Activated naive CD8-positive, alpha-beta T cell (primary cell): ENCODE measurements around the gene REEP1.

Experiments used
- H3K27ac Mint-ChIP-seq: one replicate; pipeline ENCODE4 v1.8.0; 2021; ENCODE audit warnings: mixed read lengths
- H3K27me3 Mint-ChIP-seq: one replicate; pipeline ENCODE4 v1.8.0; 2021; ENCODE audit warnings: mixed read lengths
- H3K36me3 Mint-ChIP-seq: one replicate; pipeline ENCODE4 v1.8.0; 2021; ENCODE audit warnings: mixed read lengths
- H3K4me1 Mint-ChIP-seq: one replicate; pipeline ENCODE4 v1.8.0; 2021; ENCODE audit warnings: low read depth, mixed read lengths
- H3K4me3 Mint-ChIP-seq: one replicate; pipeline ENCODE4 v1.8.0; 2021; ENCODE audit warnings: mild to moderate bottlenecking, mixed read lengths
- H3K9me3 Mint-ChIP-seq: one replicate; pipeline ENCODE4 v1.8.0; 2021; ENCODE audit warnings: low read depth, mixed read lengths

REEP1 gene

GRCh38 chr2:86337244-86337835 lies at the start of gene REEP1:
TSS of gene REEP1 (minus strand) at chr2:86337626. CDS start at chr2:86337510, 116 bp downstream.
- Mint-ChIP-seq H3K27ac (no peak within 1 kb of the TSS), H3K4me3 (peak within 1 kb of the TSS; percentile 87), H3K27me3 (peaks cover 30% of the 10 kb centered on the region), H3K4me1 (peaks cover 13% of the 10 kb centered on the region), H3K9me3 (peaks cover 12% of the 10 kb centered on the region), H3K36me3 (peaks cover 8% of the 10 kb centered on the region)

DNA sequence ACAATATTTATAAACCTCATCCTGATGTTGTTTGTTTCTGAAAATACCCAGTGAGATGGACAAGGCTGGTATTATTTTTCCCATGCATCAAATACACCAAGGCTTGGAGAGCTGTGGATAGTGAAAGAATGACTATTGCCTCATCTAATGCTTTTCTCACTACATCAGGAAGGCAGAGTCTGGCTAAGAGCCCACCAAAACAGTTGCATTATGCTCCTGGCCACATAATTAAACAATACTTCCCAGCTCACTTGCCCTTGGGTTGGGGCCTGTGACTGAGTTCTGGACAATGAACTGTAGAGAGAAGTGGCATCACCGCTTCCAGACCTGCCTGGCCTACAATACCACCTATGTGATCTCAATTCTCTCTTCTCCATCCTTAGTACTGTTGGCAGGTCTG lies 46.4 kb upstream of the REEP1 start:
- Mint-ChIP-seq H3K4me1 (no peaks in the 10 kb centered on the region), H3K27ac (no peak overlapping the region), H3K36me3 (peaks cover 3% of the 10 kb centered on the region), H3K4me3 (no peak overlapping the region), H3K27me3 (no peaks in the 10 kb centered on the region), H3K9me3 (no peaks in the 10 kb centered on the region)

DNA sequence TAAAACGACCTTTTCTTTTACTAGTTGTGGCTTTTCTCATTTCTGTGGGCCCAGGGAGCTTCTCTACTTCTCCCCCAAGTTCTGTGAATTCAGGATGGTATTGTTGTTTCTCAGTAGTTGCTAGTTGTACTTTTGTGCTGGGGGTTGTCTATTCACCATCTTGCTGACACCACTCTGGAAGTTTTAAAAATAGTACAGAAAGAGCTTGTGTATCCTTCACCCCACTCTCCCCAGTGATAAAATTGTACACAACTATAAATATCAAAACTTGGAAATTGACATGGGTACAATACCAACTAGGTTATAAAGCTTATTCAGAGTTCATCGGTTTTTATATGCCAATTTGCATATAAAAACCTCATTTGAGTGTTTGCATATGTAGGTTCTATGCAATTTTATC lies 45.3 kb upstream of the REEP1 start:
- no peaks in the 10 kb centered on the region for H3K4me1 Mint-ChIP-seq
- H3K36me3 Mint-ChIP-seq: peaks cover 7% of the 10 kb centered on the region
- H3K27ac Mint-ChIP-seq: no peak overlapping the region
- peaks cover 3% of the 10 kb centered on the region for H3K9me3 Mint-ChIP-seq
- H3K27me3 Mint-ChIP-seq: no peaks in the 10 kb centered on the region
- no peak overlapping the region for H3K4me3 Mint-ChIP-seq

DNA sequence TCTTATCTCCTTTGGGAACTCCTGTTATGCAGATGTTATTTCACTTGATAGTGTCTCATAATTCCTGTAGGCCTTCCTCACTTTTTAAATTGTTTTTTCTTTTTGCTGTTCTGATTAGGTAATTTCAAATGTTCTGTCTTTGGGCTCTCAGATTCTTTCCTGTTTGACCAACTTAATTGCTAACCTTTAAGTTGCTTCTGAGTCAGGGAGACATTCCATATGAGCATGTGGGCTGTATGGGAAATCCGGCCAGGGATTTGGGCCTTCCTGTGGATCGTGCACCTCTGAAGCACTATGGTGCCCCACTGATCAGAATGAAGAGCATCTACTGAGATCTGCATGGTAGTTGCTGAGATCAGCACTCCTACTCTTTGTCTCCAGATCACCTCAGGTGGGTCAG lies 44.7 kb upstream of the REEP1 start:
- Mint-ChIP-seq H3K4me1 (no peaks in the 10 kb centered on the region), H3K27ac (no peak overlapping the region), H3K4me3 (no peak overlapping the region)

DNA sequence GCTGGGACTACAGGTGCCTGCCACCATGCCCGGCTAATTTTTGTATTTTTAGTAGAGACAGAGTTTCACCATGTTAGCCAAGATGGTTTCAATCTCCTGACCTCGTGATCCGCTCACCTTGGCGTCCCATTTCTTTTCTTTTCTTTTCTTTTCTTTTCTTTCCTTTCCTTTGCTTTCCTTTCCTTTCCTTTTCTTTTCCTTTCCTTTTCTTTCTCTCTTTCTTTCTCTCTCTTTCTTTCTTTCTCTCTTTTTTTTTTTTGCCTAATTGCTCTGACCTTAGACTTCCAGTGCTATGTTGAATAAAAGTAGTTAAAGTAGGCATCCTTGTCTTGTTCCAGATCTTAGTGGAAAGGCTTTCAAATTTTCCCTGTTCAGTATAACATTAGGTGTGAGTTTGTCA lies 41.0 kb upstream of the REEP1 start:
- Mint-ChIP-seq H3K4me1 (no peaks in the 10 kb centered on the region), H3K27ac (no peak overlapping the region), H3K4me3 (no peak overlapping the region), H3K9me3 (peaks cover 13% of the 10 kb centered on the region), H3K27me3 (no peaks in the 10 kb centered on the region), H3K36me3 (peaks cover 11% of the 10 kb centered on the region)

More for the DNA sequence above, 44.7 kb upstream of the REEP1 start:
- H3K36me3 Mint-ChIP-seq: peaks cover 7% of the 10 kb centered on the region
- H3K27me3 Mint-ChIP-seq: no peaks in the 10 kb centered on the region
- peaks cover 3% of the 10 kb centered on the region for H3K9me3 Mint-ChIP-seq

DNA sequence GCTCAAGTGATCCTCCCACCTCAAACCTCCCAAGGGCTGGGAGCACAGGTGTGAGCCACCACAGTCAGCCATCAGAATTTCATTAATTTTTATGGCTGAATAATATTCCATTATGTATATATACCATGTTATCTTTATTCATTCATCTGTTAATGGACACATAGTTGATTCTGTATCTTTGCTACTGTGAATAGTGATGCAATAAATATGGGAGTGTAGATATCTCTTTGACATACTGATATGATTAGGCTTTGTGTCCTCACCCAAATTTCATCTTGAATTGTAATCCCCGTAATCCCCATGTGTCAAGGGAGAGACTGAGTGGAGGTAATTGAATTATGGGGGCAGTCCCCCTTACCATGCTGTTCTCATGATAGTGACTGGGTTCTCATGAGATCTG lies 38.2 kb upstream of the REEP1 start:
- peaks cover 21% of the 10 kb centered on the region for H3K4me1 Mint-ChIP-seq
- H3K9me3 Mint-ChIP-seq: peaks cover 13% of the 10 kb centered on the region
- peaks cover 11% of the 10 kb centered on the region for H3K36me3 Mint-ChIP-seq
- H3K4me3 Mint-ChIP-seq: no peak overlapping the region
- H3K27me3 Mint-ChIP-seq: no peaks in the 10 kb centered on the region
- H3K27ac Mint-ChIP-seq: no peak overlapping the region

DNA sequence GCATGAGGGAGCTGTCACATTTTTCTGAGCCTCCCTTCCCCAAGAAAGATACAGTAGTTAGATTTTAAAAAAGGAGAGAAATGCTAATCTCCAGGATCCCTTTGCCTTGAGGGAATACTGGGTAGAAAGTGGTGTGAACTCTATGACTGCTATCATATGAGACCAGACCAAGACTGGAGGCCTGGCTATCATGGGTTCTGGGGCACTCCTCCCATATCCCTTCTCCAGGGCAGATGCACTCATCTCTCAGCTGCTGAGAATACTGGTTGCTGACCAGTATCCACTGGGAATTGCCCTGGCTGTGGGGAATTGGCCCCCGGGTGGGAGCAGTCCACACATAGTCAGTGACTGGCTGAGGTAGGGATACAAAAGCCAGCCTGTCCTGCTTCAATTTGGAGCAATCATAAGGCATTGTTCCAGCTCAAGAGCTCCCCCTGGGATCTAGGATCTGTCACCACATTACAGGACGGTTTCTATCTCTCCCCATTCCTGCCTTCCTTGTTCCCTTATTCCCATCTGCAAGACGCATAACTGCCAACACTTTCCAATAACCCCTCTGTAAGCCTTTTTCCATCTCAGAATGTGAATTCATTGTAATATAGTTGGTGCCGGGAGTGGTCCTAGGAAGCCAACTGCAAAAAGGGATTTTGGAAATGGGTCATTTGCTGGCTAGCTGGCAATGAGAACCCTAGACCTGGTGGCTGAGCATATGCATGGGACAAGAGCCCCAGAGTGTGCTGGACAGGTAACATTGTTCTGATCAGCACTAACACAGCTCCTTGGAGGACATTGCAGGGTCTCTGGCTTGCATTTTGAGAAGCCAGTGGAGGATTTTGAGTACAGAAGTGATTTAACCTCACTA lies 35.4 kb upstream of the REEP1 start:
- Mint-ChIP-seq H3K9me3 (peaks cover 10% of the 10 kb centered on the region), H3K27me3 (no peaks in the 10 kb centered on the region), H3K36me3 (peaks cover 5% of the 10 kb centered on the region), H3K4me1 (peaks cover 39% of the 10 kb centered on the region), H3K4me3 (no peak overlapping the region), H3K27ac (no peak overlapping the region)

- Mint-ChIP-seq H3K9me3 (peaks cover 10% of the 10 kb centered on the region), H3K4me1 (peaks cover 44% of the 10 kb centered on the region), H3K36me3 (peaks cover 5% of the 10 kb centered on the region), H3K27me3 (no peaks in the 10 kb centered on the region), H3K27ac (peak overlapping the region; percentile 58), H3K4me3 (no peak overlapping the region)
These were observed 34.7 kb upstream of the REEP1 start for GRCh38 chr2:86372133-86372532.

- Mint-ChIP-seq H3K9me3 (peaks cover 10% of the 10 kb centered on the region), H3K27ac (peak overlapping the region; percentile 81), H3K27me3 (no peaks in the 10 kb centered on the region), H3K36me3 (peaks cover 5% of the 10 kb centered on the region), H3K4me3 (peak overlapping the region; percentile 53), H3K4me1 (peaks cover 46% of the 10 kb centered on the region)
These were observed 34.1 kb upstream of the REEP1 start for GRCh38 chr2:86371527-86371926.

GRCh38 chr2:86370579-86370978 lies 33.2 kb upstream of the REEP1 start:
- Mint-ChIP-seq H3K9me3 (peaks cover 4% of the 10 kb centered on the region), H3K4me3 (no peak overlapping the region), H3K4me1 (peaks cover 46% of the 10 kb centered on the region), H3K27ac (peak overlapping the region; percentile 81), H3K36me3 (peaks cover 5% of the 10 kb centered on the region), H3K27me3 (no peaks in the 10 kb centered on the region)

GRCh38 chr2:86368161-86368824 lies 30.9 kb upstream of the REEP1 start:
- peak overlapping the region; percentile 72 for H3K4me3 Mint-ChIP-seq
- no peaks in the 10 kb centered on the region for H3K9me3 Mint-ChIP-seq
- no peaks in the 10 kb centered on the region for H3K36me3 Mint-ChIP-seq
- peak overlapping the region; percentile 62 for H3K27ac Mint-ChIP-seq
- H3K4me1 Mint-ChIP-seq: peaks cover 46% of the 10 kb centered on the region
- H3K27me3 Mint-ChIP-seq: no peaks in the 10 kb centered on the region

DNA sequence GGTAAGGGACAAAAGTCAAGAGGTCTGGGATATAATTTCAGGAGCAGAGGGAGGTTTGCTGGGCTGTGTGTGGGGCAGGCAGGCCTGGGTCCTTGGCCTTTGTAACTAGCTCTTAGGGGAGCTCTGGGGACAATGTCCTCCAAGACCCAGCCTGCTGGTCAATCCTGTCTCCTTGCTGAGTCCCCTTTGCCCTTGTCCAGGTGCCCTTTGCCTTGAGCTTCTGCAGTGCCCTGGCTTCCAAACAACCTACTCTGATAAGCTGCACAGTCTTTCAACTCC lies 30.0 kb upstream of the REEP1 start:
- no peak overlapping the region for H3K4me3 Mint-ChIP-seq
- H3K36me3 Mint-ChIP-seq: no peaks in the 10 kb centered on the region
- H3K4me1 Mint-ChIP-seq: peaks cover 38% of the 10 kb centered on the region
- peak overlapping the region; percentile 1 for H3K27ac Mint-ChIP-seq
- H3K27me3 Mint-ChIP-seq: no peaks in the 10 kb centered on the region
- no peaks in the 10 kb centered on the region for H3K9me3 Mint-ChIP-seq

- no peaks in the 10 kb centered on the region for H3K36me3 Mint-ChIP-seq
- H3K9me3 Mint-ChIP-seq: no peaks in the 10 kb centered on the region
- H3K4me3 Mint-ChIP-seq: no peak overlapping the region
- no peaks in the 10 kb centered on the region for H3K27me3 Mint-ChIP-seq
- H3K27ac Mint-ChIP-seq: no peak overlapping the region
- peaks cover 33% of the 10 kb centered on the region for H3K4me1 Mint-ChIP-seq
These were observed 29.4 kb upstream of the REEP1 start for GRCh38 chr2:86366651-86367498.

GRCh38 chr2:86364894-86365293 lies 27.5 kb upstream of the REEP1 start:
- Mint-ChIP-seq H3K4me1 (peaks cover 21% of the 10 kb centered on the region), H3K36me3 (no peaks in the 10 kb centered on the region), H3K4me3 (no peak overlapping the region), H3K9me3 (no peaks in the 10 kb centered on the region), H3K27me3 (no peaks in the 10 kb centered on the region), H3K27ac (no peak overlapping the region)

- H3K36me3 Mint-ChIP-seq: no peaks in the 10 kb centered on the region
- H3K9me3 Mint-ChIP-seq: no peaks in the 10 kb centered on the region
- no peaks in the 10 kb centered on the region for H3K27me3 Mint-ChIP-seq
- no peak overlapping the region for H3K4me3 Mint-ChIP-seq
- H3K27ac Mint-ChIP-seq: no peak overlapping the region
- H3K4me1 Mint-ChIP-seq: no peaks in the 10 kb centered on the region
These were observed 23.4 kb upstream of the REEP1 start for GRCh38 chr2:86360776-86361175.
